SJCRH30 (cell line): ENCODE data around the gene CYTL1. TPM values are rescaled to one million over a fixed set of nuclear protein-coding genes. Genes with fewer than 3 reads are reported as not detected.
"Not testable (repeated sequence)": the region's sequence is repeated elsewhere in the genome, so short reads cannot be mapped to it uniquely, and the experiment has no call there.

Experiments
- DNase-seq, 2 experiments: peaks; one replicate each; pipeline ENCODE4 v3.0.0-alpha.2; 2015 to 2020
- H3K27ac ChIP-seq: fragments of 250-450 bp; sonication (Bioruptor Pico); 2 replicates; pipeline ENCODE4 v1.5.1; 2020; ENCODE audit warnings: mild to moderate bottlenecking, moderate library complexity
- H3K27me3 ChIP-seq: fragments of 250-450 bp; sonication (Bioruptor Pico); 2 replicates; pipeline ENCODE4 v1.5.1; 2020; ENCODE audit warnings: mild to moderate bottlenecking, moderate library complexity
- H3K36me3 ChIP-seq: fragments of 250-450 bp; sonication (Bioruptor Pico); 2 replicates; pipeline ENCODE4 v1.5.1; 2020; ENCODE audit warnings: mild to moderate bottlenecking, moderate library complexity
- H3K4me1 ChIP-seq: fragments of 250-450 bp; sonication (Bioruptor Pico); 2 replicates; pipeline ENCODE4 v1.5.1; 2020; ENCODE audit warnings: mild to moderate bottlenecking, moderate library complexity
- H3K4me3 ChIP-seq: fragments of 250-450 bp; sonication (Bioruptor Pico); 2 replicates; pipeline ENCODE4 v1.5.1; 2020; ENCODE audit warnings: mild to moderate bottlenecking, moderate library complexity
- H3K9me3 ChIP-seq: fragments of 250-450 bp; sonication (Bioruptor Pico); replicated peaks from 2 replicates; pipeline ENCODE4 v1.5.1; 2020; ENCODE audit warnings: mild to moderate bottlenecking, moderate library complexity
- total RNA-seq: library from RNA; depleted of rRNA; stranded (reverse); fragments of >200 nt; shearing (Covaris generic); gene quantifications from 2 replicates; pipeline ENCODE4 v1.2.3, GENCODE V29; 2014

CYTL1 gene
- total RNA-seq, 1 experiment from 2014 or later: 8.1 TPM

DNA sequence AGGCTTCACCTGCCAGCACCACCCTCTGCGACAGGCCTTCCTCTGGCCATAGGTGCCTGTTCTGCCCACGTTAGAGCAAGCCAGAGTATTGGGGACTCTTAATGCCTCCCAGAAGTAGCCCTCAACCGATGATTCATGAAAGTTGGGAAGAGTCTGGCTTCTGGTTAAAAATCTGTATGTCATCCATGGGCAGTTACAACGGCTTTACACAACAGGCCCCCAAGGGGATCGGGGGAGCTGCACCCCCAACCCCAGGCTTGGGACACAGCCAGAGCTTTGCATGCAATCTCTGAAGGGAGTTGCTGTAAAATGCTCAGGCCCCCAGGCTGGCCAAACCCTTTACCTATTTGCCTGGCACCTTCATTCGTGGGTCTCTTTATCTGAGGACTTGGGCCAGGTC, 5.4 kb upstream of the CYTL1 start:
- Histone ChIP-seq H3K36me3 (no peaks in the 10 kb centered on the region), H3K4me1 (peaks cover 15% of the 10 kb centered on the region), H3K27me3 (no peaks in the 10 kb centered on the region), H3K9me3 (peaks cover 2% of the 10 kb centered on the region; the same call in 1 of the 2 replicates), H3K4me3 (no peak overlapping the region), H3K27ac (no peak overlapping the region)
- DNase-seq: no peak

DNA sequence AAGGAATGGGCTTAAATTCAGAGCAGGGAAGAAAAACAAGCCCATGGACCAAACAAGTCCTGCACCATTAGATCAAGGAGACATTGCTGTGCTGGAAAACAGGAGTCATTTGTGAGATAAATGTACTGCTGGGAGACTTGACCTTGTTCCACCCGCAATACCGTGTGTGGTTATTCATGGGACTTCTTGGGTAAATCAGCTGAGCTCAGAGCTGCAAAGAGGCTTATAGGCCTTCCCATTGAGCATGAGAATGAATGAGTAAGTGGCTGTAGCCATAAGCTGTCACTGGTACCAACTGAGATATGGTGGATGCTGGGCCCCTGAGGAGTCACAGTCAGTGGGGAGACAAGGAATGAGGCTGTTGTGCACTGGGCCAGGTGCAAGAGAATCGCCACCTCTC, 2.3 kb upstream of the CYTL1 start:
- DNase-seq: no peak
- Histone ChIP-seq H3K4me1 (peaks cover 5% of the 10 kb centered on the region), H3K27ac (no peak overlapping the region), H3K4me3 (no peak overlapping the region), H3K27me3 (no peaks in the 10 kb centered on the region), H3K9me3 (peaks cover 2% of the 10 kb centered on the region; the same call in 1 of the 2 replicates), H3K36me3 (no peaks in the 10 kb centered on the region)

DNA sequence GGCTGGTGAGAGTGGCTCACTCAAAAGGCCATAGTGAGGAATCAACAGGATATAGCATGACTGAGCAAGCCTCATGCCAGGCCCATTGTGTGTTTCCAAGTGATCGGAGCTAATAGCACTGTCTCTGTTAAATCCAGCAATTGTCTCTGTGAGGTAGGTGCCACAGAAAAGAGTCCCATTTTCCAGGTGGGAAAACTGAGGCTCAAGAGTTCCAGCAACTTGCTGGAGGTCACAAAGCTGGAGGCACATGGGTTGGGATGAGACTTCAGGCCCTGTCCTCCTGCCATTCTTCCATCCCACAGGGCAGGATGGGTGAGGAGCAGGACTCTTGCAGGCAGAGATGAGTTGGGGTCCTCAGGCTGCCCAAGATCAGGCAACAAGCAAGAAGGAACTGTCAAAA, 1.1 kb upstream of the CYTL1 start:
- no peak overlapping the region for H3K4me3 ChIP-seq
- no peaks in the 10 kb centered on the region for H3K36me3 ChIP-seq
- no peak overlapping the region for H3K27ac ChIP-seq
- peaks cover 5% of the 10 kb centered on the region for H3K4me1 ChIP-seq
- DNase-seq: no peak
- H3K27me3 ChIP-seq: no peaks in the 10 kb centered on the region
- peaks cover 2% of the 10 kb centered on the region; the same call in 1 of the 2 replicates for H3K9me3 ChIP-seq

DNA sequence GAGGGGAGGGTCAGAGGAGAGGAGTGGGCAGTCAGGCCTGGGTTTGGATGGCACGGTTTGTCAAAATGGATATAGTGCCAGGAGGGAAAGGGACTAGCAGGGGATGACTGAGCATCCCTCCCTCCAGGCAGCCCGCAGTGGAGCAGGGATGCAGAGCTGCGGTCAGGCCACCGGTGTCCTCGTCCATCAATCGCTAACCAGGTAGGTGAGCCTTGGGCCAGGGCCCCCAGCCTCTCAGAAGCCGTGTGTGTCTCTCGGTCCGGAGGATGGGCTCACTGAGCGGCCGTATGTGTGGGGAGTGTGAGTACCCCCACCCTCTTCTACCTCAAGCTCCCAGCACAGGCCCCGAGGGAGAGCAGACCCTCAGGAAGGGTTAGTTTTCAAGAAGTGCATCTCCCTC, 538 bp upstream of the CYTL1 start:
- peak overlapping the region; percentile 51; the same call in 1 of the 2 replicates for H3K4me3 ChIP-seq

DNA sequence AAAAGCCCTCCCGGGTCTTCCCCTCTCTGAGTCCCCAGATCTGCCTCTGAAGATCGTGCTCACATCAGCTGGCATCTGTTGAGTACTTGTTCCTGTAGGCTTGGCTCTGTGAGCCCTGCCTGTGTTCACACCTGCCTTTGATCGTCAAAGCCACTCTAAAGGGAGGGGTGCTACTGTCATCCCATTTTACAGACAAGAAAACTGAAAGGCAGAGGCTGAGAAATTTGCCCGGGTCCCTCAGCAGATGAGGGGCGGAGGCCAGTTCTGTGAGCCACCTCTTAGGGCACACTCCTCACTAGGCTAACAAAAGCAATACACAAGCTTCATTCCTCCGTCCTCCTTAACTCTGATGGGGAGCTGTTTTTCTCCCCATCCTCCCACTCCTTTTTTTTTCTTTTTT, 655 bp downstream of the CYTL1 start:
- Histone ChIP-seq H3K36me3 (no peaks in the 10 kb centered on the region), H3K4me1 (peaks cover 5% of the 10 kb centered on the region), H3K9me3 (no peaks in the 10 kb centered on the region), H3K4me3 (peak overlapping the region; percentile 51), H3K27me3 (no peaks in the 10 kb centered on the region), H3K27ac (no peak overlapping the region)
- DNase-seq: peak; percentile 44 to 60

More for the DNA sequence above, 538 bp upstream of the CYTL1 start:
- Histone ChIP-seq H3K36me3 (no peaks in the 10 kb centered on the region), H3K27ac (no peak overlapping the region), H3K9me3 (peaks cover 2% of the 10 kb centered on the region; the same call in 1 of the 2 replicates), H3K27me3 (no peaks in the 10 kb centered on the region), H3K4me1 (peaks cover 5% of the 10 kb centered on the region)
- DNase-seq: no peak

DNA sequence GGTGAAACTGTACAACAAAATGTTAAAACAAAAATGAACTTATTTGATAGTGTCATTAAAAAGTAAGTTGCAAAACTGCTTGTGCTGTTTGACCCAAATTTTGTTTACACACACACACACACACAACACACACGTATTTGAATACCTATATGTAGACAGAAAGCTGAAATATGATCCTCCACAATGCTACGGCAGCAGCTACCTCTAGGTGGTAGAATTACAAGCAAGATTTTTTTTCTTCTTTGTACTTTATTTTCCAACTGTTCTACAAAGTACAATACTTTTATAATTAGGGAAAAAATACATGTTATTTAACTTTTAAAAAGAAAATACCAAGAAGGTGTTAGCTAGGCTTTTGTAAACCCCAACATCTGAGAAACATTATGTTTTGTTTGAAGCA, 1.2 kb downstream of the CYTL1 start:
- Histone ChIP-seq H3K27me3 (no peaks in the 10 kb centered on the region), H3K36me3 (no peaks in the 10 kb centered on the region), H3K4me1 (peaks cover 5% of the 10 kb centered on the region), H3K9me3 (no peaks in the 10 kb centered on the region), H3K27ac (no peak overlapping the region), H3K4me3 (peak overlapping the region; percentile 51)
- no peak for DNase-seq

DNA sequence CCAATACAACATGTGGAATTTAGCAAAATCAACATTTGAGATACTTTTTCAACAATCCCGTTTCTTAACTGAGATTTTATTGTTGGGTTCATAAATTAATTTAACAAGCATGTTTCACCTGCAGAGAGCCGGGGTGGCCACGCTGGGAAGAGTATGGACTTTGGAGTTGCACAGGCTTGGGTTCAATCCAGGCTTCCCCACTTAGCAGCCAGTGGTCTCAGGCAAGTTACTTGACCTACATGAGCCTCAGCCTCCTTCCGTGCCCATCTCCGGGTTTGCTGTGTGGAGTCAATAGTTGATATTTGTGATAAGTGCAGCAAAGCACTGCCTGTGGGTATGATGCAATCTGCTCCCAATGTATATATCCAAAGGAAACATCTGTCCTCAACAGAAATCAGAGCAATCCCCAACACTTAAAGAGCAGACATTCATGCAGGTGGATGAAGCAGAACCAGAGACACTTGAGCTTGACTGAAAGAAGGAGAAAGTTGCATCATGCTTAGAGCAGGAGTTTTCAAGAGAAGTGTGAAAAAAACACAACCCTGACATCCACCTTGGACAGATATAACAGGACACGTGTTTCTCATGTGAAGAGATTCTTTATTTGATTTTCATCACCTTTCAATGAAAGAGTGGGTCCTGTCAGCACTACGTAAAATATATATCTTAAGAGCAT, 5.1 kb downstream of the CYTL1 start:
- no peak overlapping the region for H3K4me3 ChIP-seq
- H3K36me3 ChIP-seq: no peaks in the 10 kb centered on the region
- no peak for DNase-seq
- no peak overlapping the region for H3K27ac ChIP-seq
- H3K27me3 ChIP-seq: no peaks in the 10 kb centered on the region
- peaks cover 5% of the 10 kb centered on the region for H3K4me1 ChIP-seq
- H3K9me3 ChIP-seq: no peaks in the 10 kb centered on the region

DNA sequence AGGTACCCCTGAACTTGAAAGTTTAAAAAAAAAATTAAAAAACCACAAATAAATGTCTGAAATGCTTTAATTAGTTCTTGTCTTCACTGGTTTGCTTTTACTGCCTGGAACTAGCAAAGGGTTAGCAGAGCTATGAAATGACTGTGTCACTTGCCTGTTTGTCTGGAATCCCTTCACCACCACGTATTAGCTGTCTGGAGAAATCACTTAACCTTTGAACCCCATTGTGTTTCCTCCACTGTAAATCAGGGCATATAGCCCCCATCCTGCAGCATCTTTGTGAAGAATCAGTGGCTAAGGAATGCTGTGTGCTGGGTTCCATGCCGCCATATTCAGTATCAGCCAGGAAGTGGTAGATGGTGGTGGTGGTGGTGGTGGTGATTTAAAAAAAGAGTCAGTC, 6.3 kb downstream of the CYTL1 start:
- no peaks in the 10 kb centered on the region for H3K4me1 ChIP-seq
- no peak for DNase-seq
- no peaks in the 10 kb centered on the region for H3K27me3 ChIP-seq
- no peak overlapping the region for H3K4me3 ChIP-seq
- H3K27ac ChIP-seq: no peak overlapping the region
- H3K9me3 ChIP-seq: no peaks in the 10 kb centered on the region
- no peaks in the 10 kb centered on the region for H3K36me3 ChIP-seq

DNA sequence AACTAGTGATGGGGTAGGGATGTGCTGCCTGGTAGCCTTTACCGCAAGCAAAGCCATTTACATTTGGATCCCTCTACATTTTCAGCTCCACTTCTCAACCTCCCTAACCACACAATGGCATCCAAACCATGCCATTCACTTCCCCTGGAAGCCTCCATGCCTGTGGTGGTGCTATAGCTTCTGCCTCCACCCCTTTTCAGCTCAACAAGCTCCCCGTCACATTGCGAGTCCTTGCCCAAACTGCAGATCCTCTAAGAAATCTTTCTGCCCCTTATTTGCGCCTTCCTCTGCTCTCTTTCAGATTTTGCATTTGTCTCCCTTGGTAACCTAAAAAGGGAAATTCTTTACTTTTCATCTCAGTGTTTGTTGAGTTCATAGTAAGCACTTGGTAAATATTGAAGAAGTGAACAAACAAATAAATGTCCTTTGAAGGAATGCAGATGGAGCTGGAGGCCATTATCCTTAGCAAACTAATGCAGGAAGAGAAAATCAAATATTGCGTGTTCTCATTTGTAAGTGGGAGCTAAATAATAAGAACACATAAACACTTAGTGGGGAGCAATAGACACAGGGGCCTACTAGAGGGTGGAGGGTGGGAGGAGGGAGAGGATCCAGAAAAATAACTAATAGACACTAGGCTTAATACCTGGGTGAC, 6.9 kb downstream of the CYTL1 start:
- Histone ChIP-seq H3K4me3 (no peak overlapping the region), H3K27me3 (no peaks in the 10 kb centered on the region), H3K36me3 (no peaks in the 10 kb centered on the region), H3K4me1 (no peaks in the 10 kb centered on the region), H3K27ac (no peak overlapping the region), H3K9me3 (no peaks in the 10 kb centered on the region)
- no peak for DNase-seq

DNA sequence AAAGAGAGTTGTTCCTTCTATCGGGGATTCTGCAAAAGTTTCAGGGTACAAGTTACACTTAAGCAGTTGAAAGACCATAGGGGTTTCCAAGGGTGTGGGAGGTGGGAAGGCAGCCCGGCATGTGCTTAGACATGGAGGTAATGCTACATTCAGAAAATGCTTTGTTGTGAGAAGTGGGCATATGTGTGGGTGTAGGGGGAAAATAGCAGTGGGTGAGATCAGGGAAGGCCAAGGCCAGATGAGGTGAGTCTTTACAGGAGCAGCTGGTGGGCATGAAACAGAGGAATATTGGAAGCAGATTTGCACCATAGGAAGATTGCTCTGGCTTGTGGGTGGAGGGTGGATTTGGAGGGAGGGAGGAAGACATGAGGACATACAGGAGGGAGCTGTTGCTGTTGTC, 8.3 kb downstream of the CYTL1 start:
- DNase-seq: no peak
- no peak overlapping the region for H3K27ac ChIP-seq
- H3K4me3 ChIP-seq: no peak overlapping the region
- H3K9me3 ChIP-seq: no peaks in the 10 kb centered on the region
- no peaks in the 10 kb centered on the region for H3K4me1 ChIP-seq
- no peaks in the 10 kb centered on the region for H3K36me3 ChIP-seq
- no peaks in the 10 kb centered on the region for H3K27me3 ChIP-seq

DNA sequence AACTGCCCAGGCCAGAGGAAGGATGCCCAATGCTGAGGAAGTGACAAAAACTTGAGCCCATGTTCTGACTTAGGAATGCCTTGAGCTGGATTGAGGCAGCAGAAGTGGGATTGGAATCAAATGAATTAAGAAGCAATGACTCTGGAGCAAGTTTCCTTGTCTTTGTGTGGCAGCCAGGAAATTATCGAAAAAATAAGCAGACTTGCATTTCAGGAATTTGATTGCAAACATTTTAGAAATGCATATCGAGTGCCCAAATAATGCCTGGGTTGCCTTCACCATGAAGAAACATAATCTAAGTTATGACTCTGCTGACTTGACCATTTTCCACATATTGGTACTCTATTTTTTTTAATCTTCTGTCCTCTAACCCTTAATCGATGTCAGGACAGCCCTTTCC, 9.5 kb downstream of the CYTL1 start:
- H3K27ac ChIP-seq: no peak overlapping the region
- no peak for DNase-seq
- H3K9me3 ChIP-seq: no peaks in the 10 kb centered on the region
- no peaks in the 10 kb centered on the region for H3K27me3 ChIP-seq
- H3K4me3 ChIP-seq: no peak overlapping the region
- H3K36me3 ChIP-seq: no peaks in the 10 kb centered on the region
- H3K4me1 ChIP-seq: no peaks in the 10 kb centered on the region

DNA sequence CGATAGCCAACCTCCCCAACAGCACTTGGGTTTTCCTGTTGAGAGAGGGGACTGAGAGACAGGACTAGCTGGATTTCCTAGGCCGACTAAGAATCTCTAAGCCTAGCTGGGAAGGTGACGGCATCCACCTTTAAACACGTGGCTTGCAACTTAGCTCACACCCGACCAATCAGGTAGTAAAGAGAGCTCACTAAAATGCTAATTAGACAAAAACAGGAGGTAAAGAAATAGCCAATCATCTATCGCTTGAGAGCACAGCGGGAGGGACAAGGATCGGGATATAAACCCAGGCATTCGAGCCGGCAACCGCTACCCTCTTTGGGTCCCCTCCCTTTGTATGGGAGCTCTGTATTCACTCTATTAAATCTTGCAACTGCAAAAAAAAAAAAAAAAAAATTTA, 12.3 kb downstream of the CYTL1 start:
- not testable (repeated sequence) for H3K36me3 ChIP-seq, H3K27me3 ChIP-seq, H3K4me1 ChIP-seq, H3K4me3 ChIP-seq, H3K27ac ChIP-seq, DNase-seq, H3K9me3 ChIP-seq

DNA sequence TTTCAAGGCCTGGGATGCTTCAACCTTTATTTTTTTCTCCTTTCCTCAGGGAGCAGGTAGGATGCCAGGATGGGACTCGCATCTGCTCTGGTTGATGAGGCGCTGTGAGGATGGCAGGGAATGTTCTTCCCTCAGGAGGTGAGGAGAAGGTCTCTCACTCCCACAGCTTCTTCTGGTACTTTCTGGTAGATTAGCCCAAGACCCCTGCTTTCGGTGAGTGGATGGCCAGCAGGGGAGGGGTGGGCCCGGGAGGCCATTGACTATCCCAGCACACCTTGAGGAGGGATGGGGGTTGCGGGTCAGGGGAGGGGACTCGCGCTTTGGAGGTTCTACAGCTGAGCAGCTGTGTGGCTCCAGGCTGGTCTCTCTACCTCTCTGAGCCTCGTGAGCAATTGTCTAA, 14.8 kb downstream of the CYTL1 start:
- Histone ChIP-seq H3K4me3 (no peak overlapping the region), H3K36me3 (no peaks in the 10 kb centered on the region), H3K27me3 (no peaks in the 10 kb centered on the region; the same call in 1 of the 2 replicates), H3K4me1 (no peaks in the 10 kb centered on the region), H3K27ac (no peak overlapping the region), H3K9me3 (no peaks in the 10 kb centered on the region)
- DNase-seq: no peak

DNA sequence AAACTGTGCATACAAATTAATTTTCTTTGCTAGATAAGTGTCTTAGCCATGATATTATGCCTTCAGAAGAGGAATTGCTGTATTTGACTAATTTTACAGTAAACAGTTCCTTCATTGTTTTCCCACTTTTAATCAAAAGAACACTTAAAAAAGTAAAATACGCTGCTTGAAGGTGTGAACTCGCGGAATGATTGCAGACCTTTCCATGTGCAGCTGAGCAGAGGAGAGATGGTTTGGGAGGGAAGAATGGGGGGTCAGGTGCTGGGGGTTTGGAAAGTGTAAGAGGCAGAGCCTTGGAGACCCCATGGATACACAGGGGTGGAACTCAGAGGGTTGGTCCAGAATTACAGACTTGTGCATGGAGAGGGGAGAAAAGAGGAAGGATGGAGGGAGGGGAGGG, 15.3 kb downstream of the CYTL1 start:
- Histone ChIP-seq H3K9me3 (no peaks in the 10 kb centered on the region), H3K27ac (no peak overlapping the region), H3K36me3 (no peaks in the 10 kb centered on the region), H3K4me1 (no peaks in the 10 kb centered on the region), H3K4me3 (no peak overlapping the region), H3K27me3 (no peaks in the 10 kb centered on the region; the same call in 1 of the 2 replicates)
- DNase-seq: no peak

DNA sequence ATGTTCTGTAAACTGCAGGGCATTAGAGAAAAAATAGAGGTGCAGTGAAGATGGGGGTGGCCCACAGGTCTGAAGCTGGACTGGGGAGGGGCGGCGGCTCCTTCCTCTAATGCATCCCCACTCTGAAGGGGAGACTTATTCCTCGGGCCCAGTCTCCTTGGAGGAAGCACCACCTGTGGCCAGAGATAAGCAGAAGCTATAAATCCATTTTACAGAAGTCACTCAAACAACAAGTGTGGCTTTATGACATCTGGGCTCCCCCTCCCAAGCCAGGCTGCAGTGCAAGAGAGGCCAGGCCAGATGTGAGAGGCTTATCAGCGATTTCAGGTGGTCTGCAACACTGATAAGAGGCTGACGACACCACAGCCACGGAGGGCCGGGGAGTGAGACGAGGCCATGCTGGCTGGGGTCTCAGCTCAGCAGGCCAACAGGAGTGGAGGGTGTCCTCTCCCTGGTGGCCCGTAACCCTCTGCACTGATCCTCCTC, 15.8 kb downstream of the CYTL1 start:
- no peak overlapping the region for H3K4me3 ChIP-seq
- DNase-seq: no peak
- no peaks in the 10 kb centered on the region for H3K36me3 ChIP-seq
- no peaks in the 10 kb centered on the region for H3K4me1 ChIP-seq
- no peaks in the 10 kb centered on the region; the same call in 1 of the 2 replicates for H3K27me3 ChIP-seq
- no peaks in the 10 kb centered on the region for H3K9me3 ChIP-seq
- no peak overlapping the region for H3K27ac ChIP-seq

DNA sequence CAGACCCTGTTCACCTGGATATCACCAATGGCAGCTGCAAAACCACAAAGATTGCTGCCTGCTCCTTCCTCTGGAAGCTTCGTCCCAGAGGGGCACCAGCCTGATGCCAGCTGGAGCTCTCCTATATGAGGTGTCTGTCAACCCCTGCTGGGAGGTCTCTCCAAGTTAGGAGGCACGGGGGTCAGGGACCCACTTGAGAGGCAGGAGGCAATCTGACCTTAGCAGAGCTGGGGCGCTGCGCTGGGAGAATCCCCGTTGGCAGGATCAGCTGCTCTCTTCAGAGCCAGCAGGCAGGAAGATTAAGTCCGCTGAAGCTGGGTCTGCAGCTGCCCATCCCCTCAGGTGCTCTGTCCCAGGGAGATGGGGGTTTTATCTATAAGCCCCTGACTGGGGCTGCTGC, 17.6 kb downstream of the CYTL1 start:
- H3K27me3 ChIP-seq, H3K27ac ChIP-seq, H3K36me3 ChIP-seq, H3K9me3 ChIP-seq, H3K4me1 ChIP-seq, DNase-seq, H3K4me3 ChIP-seq: not testable (repeated sequence)
